HEK293 (cell line): ENCODE results near the gene SMIM13.

Experiments used
- CTCF ChIA-PET: fragments of 350-600 bp; formaldehyde crosslinking; extraction: SDS; loops from one replicate; lab custom pipeline; 2021; ENCODE audit warnings: antibody characterized with exemption; lab: Yijun Ruan, JAX
- POLR2A ChIA-PET: fragments of 300-600 bp; formaldehyde crosslinking; extraction: SDS; loops from one replicate; lab custom pipeline; 2020; ENCODE audit warnings: antibody characterized with exemption, inconsistent platforms; lab: Yijun Ruan, JAX
- H3K27ac ChIP-seq: fragments of 200-500 bp; sonication (Bioruptor generic); 2 replicates; pipeline ENCODE4 v1.5.1; 2014; ENCODE audit warnings: low read depth, low read length, control low read depth, inconsistent platforms; ENCODE audit errors: extremely low read depth
- H3K36me3 ChIP-seq, 2 experiments: fragments of 200-500 bp in 1 of 2; sonication (Bioruptor generic) in 1 of 2; 1 replicate in 1 of 2; 2 replicates in 1 of 2; pipeline ENCODE4 v1.5.1; 2014 to 2017; ENCODE audit warnings: inconsistent platforms in 2 of 2, low read length in 2 of 2; ENCODE audit not compliant: control insufficient read depth in 2 of 2, insufficient read depth in 1 of 2
- H3K4me1 ChIP-seq: fragments of 200-500 bp; sonication (Bioruptor generic); 2 replicates; pipeline ENCODE4 v1.5.1; 2014; ENCODE audit warnings: mild to moderate bottlenecking, low read length, inconsistent platforms; ENCODE audit not compliant: control insufficient read depth, insufficient read depth
- H3K4me3 ChIP-seq: 2 replicates; pipeline ENCODE4 v1.5.1; 2011; ENCODE audit warnings: low read depth, mild to moderate bottlenecking, control low read depth, low read length, moderate library complexity
- H3K9me3 ChIP-seq: fragments of 200-500 bp; sonication (Bioruptor generic); 2 replicates; pipeline ENCODE4 v1.5.1; 2014; ENCODE audit warnings: low read depth, low read length, inconsistent platforms; ENCODE audit not compliant: control insufficient read depth, insufficient read depth
- IKZF3 ChIP-seq: fragments of 450-650 bp; IDR thresholded peaks from 2 replicates; pipeline ENCODE4 v1.5.0; 2018; ENCODE audit warnings: missing biosample characterization, mild to moderate bottlenecking, missing genetic modification characterization, moderate library complexity
- KLF9 ChIP-seq: fragments of 450-650 bp; formaldehyde crosslinking; IDR thresholded peaks from 2 replicates; pipeline ENCODE4 v1.5.1; 2016; ENCODE audit warnings: missing biosample characterization, missing genetic modification characterization, low read depth
- PRDM10 ChIP-seq: fragments of 450-650 bp; formaldehyde crosslinking; IDR thresholded peaks from 2 replicates; pipeline ENCODE4 v1.5.1; 2016; ENCODE audit warnings: missing biosample characterization, missing genetic modification characterization
- TRIM28 ChIP-seq: IDR thresholded peaks from 2 replicates; pipeline ENCODE4 v1.6.1; 2011; ENCODE audit warnings: low read length, control low read depth, borderline replicate concordance
- ZNF146 ChIP-seq: fragments of 450-650 bp; formaldehyde crosslinking; IDR thresholded peaks from 2 replicates; pipeline ENCODE4 v1.5.1; 2016; ENCODE audit warnings: missing biosample characterization, missing genetic modification characterization
- ZNF23 ChIP-seq: fragments of 450-650 bp; formaldehyde crosslinking; IDR thresholded peaks from 2 replicates; pipeline ENCODE4 v1.5.1; 2016; ENCODE audit warnings: missing biosample characterization, missing genetic modification characterization, borderline replicate concordance
- ZNF302 ChIP-seq: fragments of 450-650 bp; formaldehyde crosslinking; IDR thresholded peaks from 2 replicates; pipeline ENCODE4 v1.5.1; 2016; ENCODE audit warnings: missing biosample characterization, missing genetic modification characterization, low read depth
- ZNF324 ChIP-seq: fragments of 450-650 bp; formaldehyde crosslinking; IDR thresholded peaks from 2 replicates; pipeline ENCODE4 v1.5.1; 2016; ENCODE audit warnings: missing biosample characterization, missing genetic modification characterization
- ZNF341 ChIP-seq: fragments of 450-650 bp; formaldehyde crosslinking; IDR thresholded peaks from 2 replicates; pipeline ENCODE4; 2016; ENCODE audit warnings: low read depth, missing biosample characterization, missing genetic modification characterization
- ZNF362 ChIP-seq: fragments of 450-650 bp; formaldehyde crosslinking; IDR thresholded peaks from 2 replicates; pipeline ENCODE4 v1.5.1; 2016; ENCODE audit warnings: missing biosample characterization, missing genetic modification characterization
- ZNF433 ChIP-seq: fragments of 450-650 bp; formaldehyde crosslinking; IDR thresholded peaks from 2 replicates; pipeline ENCODE4 v1.5.1; 2016; ENCODE audit warnings: missing biosample characterization, missing genetic modification characterization, low read depth
- ZNF510 ChIP-seq: fragments of 450-650 bp; formaldehyde crosslinking; IDR thresholded peaks from 2 replicates; pipeline ENCODE4 v1.5.1; 2018; ENCODE audit warnings: mild to moderate bottlenecking, missing genetic modification characterization, missing biosample characterization; ENCODE audit not compliant: insufficient replicate concordance
- ZNF544 ChIP-seq: fragments of 450-650 bp; formaldehyde crosslinking; IDR thresholded peaks from 2 replicates; pipeline ENCODE4 v1.5.0; 2017; ENCODE audit warnings: missing biosample characterization, missing genetic modification characterization
- ZNF610 ChIP-seq: fragments of 450-650 bp; formaldehyde crosslinking; IDR thresholded peaks from 2 replicates; pipeline ENCODE4 v1.5.1; 2016; ENCODE audit warnings: missing biosample characterization, missing genetic modification characterization, borderline replicate concordance
- ZNF629 ChIP-seq: fragments of 450-650 bp; formaldehyde crosslinking; IDR thresholded peaks from 2 replicates; pipeline ENCODE4 v1.5.1; 2017; ENCODE audit warnings: missing biosample characterization, missing genetic modification characterization
- ZNF660 ChIP-seq: fragments of 450-650 bp; IDR thresholded peaks from 2 replicates; pipeline ENCODE4 v1.5.1; 2018; ENCODE audit warnings: missing biosample characterization, mild to moderate bottlenecking, missing genetic modification characterization
- ZNF677 ChIP-seq: fragments of 450-650 bp; IDR thresholded peaks from 2 replicates; pipeline ENCODE4 v1.5.0; 2018; ENCODE audit warnings: missing biosample characterization, mild to moderate bottlenecking, missing genetic modification characterization, moderate library complexity
- ZNF701 ChIP-seq: fragments of 450-650 bp; formaldehyde crosslinking; IDR thresholded peaks from 2 replicates; pipeline ENCODE4 v1.5.1; 2016; ENCODE audit warnings: missing biosample characterization, missing genetic modification characterization

The SMIM13 gene

GRCh38 chr6:11179419-11180202, 86.0 kb downstream of the SMIM13 start:
- CTCF ChIA-PET: interaction anchor here (0.6 to 2.4 kb wide), 5 partner anchors 8 to 317 kb away, joined by 3 to 13 read pairs (median 5); no protein-coding TSS in a partner anchor
- no peak overlapping the region for H3K4me3 ChIP-seq
- POLR2A ChIA-PET: interaction anchor here (0.7 to 1.4 kb wide), 3 partner anchors 20 to 86 kb away, joined by 3 read pairs; partner anchors contain the start of genes NEDD9 and SMIM13
- H3K36me3 ChIP-seq: peaks cover 0 to 9% of the 10 kb centered on the region in 2 experiments; a peak in 1 of 3 replicates
- TF ChIP-seq ZNF660 (tag by site-specific recombination): no peak
- TF ChIP-seq ZNF324 (tag by site-specific recombination): no peak
- no peak for TF ChIP-seq ZNF302
- no peak for TF ChIP-seq ZNF362 (tag by site-specific recombination)
- TF ChIP-seq ZNF510 (tag by site-specific recombination): no peak
- no peak for TF ChIP-seq ZNF433 (tag by site-specific recombination)
- TF ChIP-seq ZNF341: no peak
- no peak for TF ChIP-seq ZNF677 (tag by site-specific recombination)
- TF ChIP-seq ZNF23 (tag by site-specific recombination): no peak
- no peak for TF ChIP-seq ZNF701 (tag by site-specific recombination)
- no peak for TF ChIP-seq ZNF544 (tag by site-specific recombination)
- no peak for TF ChIP-seq ZNF629 (tag by site-specific recombination)
- TF ChIP-seq PRDM10 (tag by site-specific recombination): no peak
- no peak for TF ChIP-seq KLF9 (tag by site-specific recombination)
- TF ChIP-seq IKZF3 (tag by site-specific recombination): no peak
- TF ChIP-seq ZNF610 (tag by site-specific recombination): no peak
- H3K9me3 ChIP-seq: no peaks in the 10 kb centered on the region
- H3K27ac ChIP-seq: no peak overlapping the region
- H3K4me1 ChIP-seq: no peaks in the 10 kb centered on the region

- H3K27ac ChIP-seq: no peak overlapping the region
- CTCF ChIA-PET: interaction anchor here (1.3 to 2.4 kb wide), 2 partner anchors 10 to 12 kb away, joined by 3 to 13 read pairs; no protein-coding TSS in a partner anchor
- POLR2A ChIA-PET: no interaction called here
- peak; percentile 29; the same call in 1 of the 2 replicates for TF ChIP-seq ZNF146 (tag by site-specific recombination)
- TF ChIP-seq TRIM28: no peak
- TF ChIP-seq, all 188 proteins: peak for 1
- Histone ChIP-seq H3K4me3 (no peak overlapping the region), H3K9me3 (no peaks in the 10 kb centered on the region), H3K36me3 (peaks cover 0 to 22% of the 10 kb centered on the region in 2 experiments; a peak in 2 of 3 replicates), H3K4me1 (no peaks in the 10 kb centered on the region)
Observed at GRCh38 chr6:11181478-11182136, 88.0 kb downstream of the SMIM13 start.
